HepG2 (cell line): ENCODE data around the gene VMO1. TPM values are rescaled to one million over a fixed set of nuclear protein-coding genes. Genes with fewer than 3 reads are reported as not detected.

ENCODE experiments used
- ATAC-seq: fragments of 200-7000 bp; cut with Tn5 transposase; 3 replicates; pipeline ENCODE4 v1.9.1; 2020; ENCODE audit warnings: mild to moderate bottlenecking, moderate library complexity
- BruUV-seq: library from RNA; stranded (reverse); fragments of 400-500 nt; replicated peaks from 2 replicates; lab custom pipeline; 2021; lab: Mats Ljungman, UMichigan
- CTCF ChIA-PET: fragments of 300-600 bp; formaldehyde crosslinking; extraction: SDS; loops from one replicate; lab custom pipeline; 2021; ENCODE audit warnings: low total read pairs, inconsistent platforms, low intra/inter-chr PET ratio; lab: Yijun Ruan, JAX
- POLR2A ChIA-PET: fragments of 350-600 bp; sonication (Branson Sonifier 250); formaldehyde crosslinking; loops from one replicate; lab custom pipeline; 2020; ENCODE audit warnings: antibody characterized with exemption, inconsistent platforms; lab: Yijun Ruan, JAX
- DNase-seq: peaks from one replicate; pipeline ENCODE4 v3.0.0-alpha.2; 2015; ENCODE audit warnings: low spot score
- FAIRE-seq: peaks from 3 replicates; lab custom pipeline; 2011; peaks lifted over from hg19 to GRCh38; lab: Jason Lieb, UNC
- H2AFZ ChIP-seq: one replicate; pipeline ENCODE4 v1.6.1; 2011; ENCODE audit warnings: low read length, inconsistent platforms
- H3K27ac ChIP-seq: fragments of 300-600 bp; 3 replicates; pipeline ENCODE4 v1.8.0; 2011; ENCODE audit warnings: mixed run types, mild to moderate bottlenecking, mixed read lengths, low read length, inconsistent platforms; ENCODE audit not compliant: insufficient read depth; ENCODE audit errors: extremely low read length
- H3K27me3 ChIP-seq, 2 experiments: fragments of 200-600 bp in 1 of 2; 2 replicates in 1 of 2; 3 replicates in 1 of 2; pipeline versions ENCODE4 v1.6.0 to v1.8.0; 2011; ENCODE audit warnings: low read length in 2 of 2, mild to moderate bottlenecking in 2 of 2, moderate library complexity in 2 of 2, inconsistent platforms in 1 of 2; ENCODE audit not compliant: insufficient read depth in 2 of 2, control insufficient read depth in 1 of 2
- H3K36me3 ChIP-seq, 2 experiments: fragments of 200-600 bp in 1 of 2; replicated peaks in 1 of 2; 2 replicates in 1 of 2; 3 replicates in 1 of 2; pipeline versions ENCODE4 v1.5.1 to v1.8.0; 2011; ENCODE audit warnings: low read length in 2 of 2, inconsistent platforms in 1 of 2; ENCODE audit not compliant: insufficient read depth in 2 of 2, control insufficient read depth in 1 of 2
- H3K4me1 ChIP-seq: 2 replicates; pipeline ENCODE4 v1.5.1; 2012; ENCODE audit warnings: low read length, inconsistent platforms; ENCODE audit not compliant: insufficient read depth
- H3K4me2 ChIP-seq: 2 replicates; pipeline ENCODE4 v1.6.0; 2011; ENCODE audit warnings: low read depth, low read length, inconsistent platforms
- H3K4me3 ChIP-seq, 3 experiments: fragments of 200-600 bp in 1 of 3; sonication (generic), shearing (Covaris generic) in 1 of 3; replicated peaks in 1 of 3; 2 replicates each; pipeline ENCODE4 v1.5.1; 2011 to 2016; ENCODE audit warnings: low read length in 3 of 3, inconsistent platforms in 2 of 3, low read depth in 2 of 3, mild to moderate bottlenecking in 2 of 3, control low read depth in 1 of 3, mixed read lengths in 1 of 3; ENCODE audit not compliant: insufficient read depth in 1 of 3
- H3K79me2 ChIP-seq: one replicate; pipeline ENCODE4 v1.6.1; 2011; ENCODE audit warnings: low read length, inconsistent platforms; ENCODE audit not compliant: insufficient read depth
- H3K9ac ChIP-seq: 2 replicates; pipeline ENCODE4 v1.6.0; 2011; ENCODE audit warnings: mild to moderate bottlenecking, low read depth, low read length, inconsistent platforms; ENCODE audit not compliant: insufficient read depth
- H3K9me3 ChIP-seq: 2 replicates; pipeline ENCODE4 v1.5.1; 2012; ENCODE audit warnings: mild to moderate bottlenecking, low read length
- H4K20me1 ChIP-seq: 2 replicates; pipeline ENCODE4 v1.6.0; 2011; ENCODE audit warnings: inconsistent platforms, mild to moderate bottlenecking, low read length, moderate library complexity; ENCODE audit not compliant: insufficient read depth
- CCDC6 ChIP-seq: sonication (generic); formaldehyde crosslinking; IDR thresholded peaks from 2 replicates; pipeline ENCODE4 v1.8.1; 2022; ENCODE audit warnings: mild to moderate bottlenecking, missing genetic modification reagents, moderate library complexity
- CHD4 ChIP-seq: fragments of 200-600 bp; sonication (generic); IDR thresholded peaks from 2 replicates; pipeline ENCODE4 v1.7.0; 2017; ENCODE audit warnings: mild to moderate bottlenecking, low read length, borderline replicate concordance
- EZH2 ChIP-seq: conservative IDR thresholded peaks from 2 replicates; pipeline ENCODE4 v1.6.1; 2012; ENCODE audit warnings: mild to moderate bottlenecking, low read depth, low read length, moderate library complexity
- FOXP1 ChIP-seq, 2 experiments: fragments of 450-650 bp in 1 of 2; IDR thresholded peaks; 2 replicates each; pipeline ENCODE4 v1.6.1; 2017 to 2018; ENCODE audit warnings: antibody characterized with exemption in 1 of 2
- HNRNPL ChIP-seq: fragments of 200-400 bp; formaldehyde crosslinking; IDR thresholded peaks from 2 replicates; pipeline ENCODE4 v1.6.1; 2017; ENCODE audit warnings: mild to moderate bottlenecking, low read depth, low read length
- NRL ChIP-seq: sonication (generic); formaldehyde crosslinking; IDR thresholded peaks from 2 replicates; pipeline ENCODE4 v1.5.0; 2020; ENCODE audit warnings: missing genetic modification reagents, mild to moderate bottlenecking, moderate library complexity, borderline replicate concordance
- POLR2AphosphoS5 ChIP-seq: IDR thresholded peaks from 2 replicates; pipeline ENCODE4 v1.6.1; 2012; ENCODE audit warnings: low read depth, low read length
- RFXANK ChIP-seq: IDR thresholded peaks from 2 replicates; pipeline ENCODE4 v1.6.1; 2016
- SAFB2 ChIP-seq: sonication (generic); formaldehyde crosslinking; IDR thresholded peaks from 2 replicates; pipeline ENCODE4 v1.5.1; 2020; ENCODE audit warnings: missing genetic modification reagents, low read depth, mild to moderate bottlenecking, borderline replicate concordance
- SRY ChIP-seq: sonication (generic); formaldehyde crosslinking; IDR thresholded peaks from 2 replicates; pipeline ENCODE4 v1.8.0; 2022; ENCODE audit warnings: mild to moderate bottlenecking, missing genetic modification reagents
- TEAD3 ChIP-seq: optimal IDR thresholded peaks from 2 replicates; pipeline ENCODE3; 2016; ENCODE audit warnings: borderline replicate concordance
- ZKSCAN8 ChIP-seq: IDR thresholded peaks from 2 replicates; pipeline ENCODE4 v1.6.1; 2016; ENCODE audit warnings: borderline replicate concordance, missing genetic modification reagents, missing compliant biosample characterization
- ZNF263 ChIP-seq: sonication (generic); formaldehyde crosslinking; IDR thresholded peaks from 2 replicates; pipeline ENCODE4 v1.4.0; 2020; ENCODE audit warnings: missing genetic modification reagents
- ZNF292 ChIP-seq: sonication (generic); formaldehyde crosslinking; IDR thresholded peaks from 2 replicates; pipeline ENCODE4 v1.8.1; 2022; ENCODE audit warnings: mild to moderate bottlenecking, low read depth, missing genetic modification reagents, borderline replicate concordance
- ZNF335 ChIP-seq: sonication (generic); formaldehyde crosslinking; IDR thresholded peaks from 2 replicates; pipeline ENCODE4 v1.4.0; 2020; ENCODE audit warnings: missing genetic modification reagents
- ZNF891 ChIP-seq: sonication (generic); formaldehyde crosslinking; IDR thresholded peaks from 2 replicates; pipeline ENCODE4 v1.5.0; 2020; ENCODE audit warnings: mild to moderate bottlenecking, missing genetic modification reagents
- ZSCAN9 ChIP-seq: IDR thresholded peaks from 2 replicates; pipeline ENCODE4 v1.6.1; 2016; ENCODE audit warnings: borderline replicate concordance
- ZZZ3 ChIP-seq: sonication (generic); formaldehyde crosslinking; IDR thresholded peaks from 2 replicates; pipeline ENCODE4 v1.4.0; 2020; ENCODE audit warnings: missing genetic modification reagents, mild to moderate bottlenecking, borderline replicate concordance
- WGBS: methylation state at CpG from one replicate; pipeline ENCODE4 v1.1.6; 2017; ENCODE audit warnings: low lambda C conversion rate; 5-methylcytosine and 5-hydroxymethylcytosine counted together
- in situ Hi-C: cut with HindIII; loops from 2 replicates; pipeline ENCODE4 v1.10.0; 2017; ENCODE audit warnings: low pct_unique_long_range_greater_than_20kb; ENCODE audit not compliant: extremely low pct_ligation_motif_present
- intact Hi-C: fragments of 100-400 bp; cut with micrococcal nuclease; formaldehyde crosslinking; loops from one replicate; pipeline ENCODE4 v1.10.0; 2022; ENCODE audit not compliant: unreplicated experiment
- polyA plus RNA-seq, 8 experiments: library from polyadenylated mRNA; depleted of rRNA in 3 of 8; stranded (reverse) in 7 of 8; unstranded in 1 of 8; fragments of >200 nt; fragmentation: Illumina TruSeq in 4 of 8; extraction: Trizol in 4 of 8; gene quantifications; 2 replicates each; pipeline versions ENCODE4 v1.2.1 to v1.2.3, GENCODE V29; 2011 to 2016; ENCODE audit warnings: low read depth in 4 of 8, missing spikeins in 1 of 8, mixed read lengths in 1 of 8; ENCODE audit not compliant: insufficient read depth in 1 of 8
- total RNA-seq, 5 experiments: library from RNA; depleted of rRNA; stranded (reverse); fragments of >200 nt; fragmentation: Illumina TruSeq; extraction: Trizol; gene quantifications; 2 replicates each; pipeline ENCODE4 v1.2.3, GENCODE V29; 2016; ENCODE audit warnings: low read depth in 1 of 5
- TF ChIP-seq, protein P1 (sequence below): sonication (generic); formaldehyde crosslinking; IDR thresholded peaks from 2 replicates; pipeline ENCODE4 v1.5.0; 2020; ENCODE audit warnings: missing genetic modification reagents, mild to moderate bottlenecking, borderline replicate concordance
- TF ChIP-seq, protein P2 (sequence below): sonication (generic); formaldehyde crosslinking; IDR thresholded peaks from 2 replicates; pipeline ENCODE4 v1.4.0; 2020; ENCODE audit warnings: mild to moderate bottlenecking, low read depth, missing genetic modification reagents
- TF ChIP-seq, protein P3 (sequence below): sonication (generic); formaldehyde crosslinking; IDR thresholded peaks from 2 replicates; pipeline ENCODE4 v1.4.0; 2020; ENCODE audit warnings: low read depth, mild to moderate bottlenecking, missing genetic modification reagents

The VMO1 gene
- total and polyA plus RNA-seq, 2 of the 13 experiments (the other 11 are each of a cell fraction or from before 2014, with no cell fraction given), result not detected

DNA sequence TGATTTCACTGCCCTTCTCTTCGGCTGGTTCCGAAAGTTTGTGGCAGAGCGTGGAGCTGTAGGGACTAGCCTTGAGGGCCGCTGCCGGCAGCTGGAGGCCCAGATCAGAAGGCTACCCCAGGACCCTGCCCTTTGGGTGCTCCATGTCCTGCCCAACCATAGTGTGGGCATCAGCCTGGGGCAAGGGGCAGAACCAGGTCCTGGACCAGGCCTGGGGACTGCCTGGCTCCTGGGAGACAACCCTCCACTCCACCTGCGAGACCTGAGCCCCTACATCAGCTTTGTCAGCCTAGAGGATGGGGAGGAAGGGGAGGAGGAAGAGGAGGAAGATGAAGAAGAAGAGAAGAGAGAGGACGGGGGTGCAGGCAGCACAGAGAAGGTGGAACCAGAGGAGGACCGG, 45.6 kb downstream of the VMO1 start:
- BruUV-seq, result TSS peak; percentile 50
- TF ChIP-seq RFXANK (CRISPR knock-in tag), result no peak
- TF ChIP-seq EZH2, result no peak
- TF ChIP-seq TEAD3 (CRISPR knock-in tag), result no peak
- TF ChIP-seq ZZZ3 (CRISPR knock-in tag), result no peak
- TF ChIP-seq HNRNPL, result peak; percentile 69; the same call in 1 of the 2 replicates
- TF ChIP-seq ZNF335, result no peak
- TF ChIP-seq ZKSCAN8 (CRISPR knock-in tag), result no peak
- TF ChIP-seq, protein P1, sequence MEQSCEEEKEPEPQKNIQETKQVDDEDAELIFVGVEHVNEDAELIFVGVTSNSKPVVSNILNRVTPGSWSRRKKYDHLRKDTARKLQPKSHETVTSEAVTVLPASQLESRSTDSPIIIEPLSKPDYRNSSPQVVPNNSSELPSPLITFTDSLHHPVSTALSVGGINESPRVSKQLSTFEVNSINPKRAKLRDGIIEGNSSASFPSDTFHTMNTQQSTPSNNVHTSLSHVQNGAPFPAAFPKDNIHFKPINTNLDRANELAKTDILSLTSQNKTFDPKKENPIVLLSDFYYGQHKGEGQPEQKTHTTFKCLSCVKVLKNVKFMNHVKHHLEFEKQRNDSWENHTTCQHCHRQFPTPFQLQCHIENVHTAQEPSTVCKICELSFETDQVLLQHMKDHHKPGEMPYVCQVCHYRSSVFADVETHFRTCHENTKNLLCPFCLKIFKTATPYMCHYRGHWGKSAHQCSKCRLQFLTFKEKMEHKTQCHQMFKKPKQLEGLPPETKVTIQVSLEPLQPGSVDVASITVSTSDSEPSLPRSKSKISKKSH (CRISPR knock-in tag), result 0 out of 2 replicates have a peak, but pooled peaks have one; percentile 47
- TF ChIP-seq, protein P2, sequence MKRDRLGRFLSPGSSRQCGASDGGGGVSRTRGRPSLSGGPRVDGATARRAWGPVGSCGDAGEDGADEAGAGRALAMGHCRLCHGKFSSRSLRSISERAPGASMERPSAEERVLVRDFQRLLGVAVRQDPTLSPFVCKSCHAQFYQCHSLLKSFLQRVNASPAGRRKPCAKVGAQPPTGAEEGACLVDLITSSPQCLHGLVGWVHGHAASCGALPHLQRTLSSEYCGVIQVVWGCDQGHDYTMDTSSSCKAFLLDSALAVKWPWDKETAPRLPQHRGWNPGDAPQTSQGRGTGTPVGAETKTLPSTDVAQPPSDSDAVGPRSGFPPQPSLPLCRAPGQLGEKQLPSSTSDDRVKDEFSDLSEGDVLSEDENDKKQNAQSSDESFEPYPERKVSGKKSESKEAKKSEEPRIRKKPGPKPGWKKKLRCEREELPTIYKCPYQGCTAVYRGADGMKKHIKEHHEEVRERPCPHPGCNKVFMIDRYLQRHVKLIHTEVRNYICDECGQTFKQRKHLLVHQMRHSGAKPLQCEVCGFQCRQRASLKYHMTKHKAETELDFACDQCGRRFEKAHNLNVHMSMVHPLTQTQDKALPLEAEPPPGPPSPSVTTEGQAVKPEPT (CRISPR knock-in tag), result no peak
- no peak for TF ChIP-seq FOXP1 (IDR thresholded peaks at IDR 0.05)
- no peak for TF ChIP-seq FOXP1 (CRISPR knock-in tag; IDR thresholded peaks at IDR 0.05)
- TF ChIP-seq SRY (CRISPR knock-in tag), result no peak
- no peak for TF ChIP-seq CCDC6 (CRISPR knock-in tag)
- TF ChIP-seq, protein P3, sequence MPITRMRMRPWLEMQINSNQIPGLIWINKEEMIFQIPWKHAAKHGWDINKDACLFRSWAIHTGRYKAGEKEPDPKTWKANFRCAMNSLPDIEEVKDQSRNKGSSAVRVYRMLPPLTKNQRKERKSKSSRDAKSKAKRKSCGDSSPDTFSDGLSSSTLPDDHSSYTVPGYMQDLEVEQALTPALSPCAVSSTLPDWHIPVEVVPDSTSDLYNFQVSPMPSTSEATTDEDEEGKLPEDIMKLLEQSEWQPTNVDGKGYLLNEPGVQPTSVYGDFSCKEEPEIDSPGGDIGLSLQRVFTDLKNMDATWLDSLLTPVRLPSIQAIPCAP, result no peak
- TF ChIP-seq ZNF292 (CRISPR knock-in tag), result no peak
- 0 out of 2 replicates have a peak, but pooled peaks have one; percentile 44 for TF ChIP-seq ZNF891 (CRISPR knock-in tag)
- TF ChIP-seq NRL (CRISPR knock-in tag), result peak; percentile 70; the same call in 1 of the 2 replicates
- TF ChIP-seq ZSCAN9 (CRISPR knock-in tag), result no peak
- no peak for TF ChIP-seq CHD4
- peak; percentile 85 for TF ChIP-seq ZNF263 (CRISPR knock-in tag)
- TF ChIP-seq POLR2AphosphoS5, result no peak
- TF ChIP-seq SAFB2 (CRISPR knock-in tag), result no peak
- CTCF ChIA-PET, result no interaction called here
- Histone ChIP-seq H2AFZ (no peak overlapping the region), H3K4me1 (peaks cover 74% of the 10 kb centered on the region), H4K20me1 (no peaks in the 10 kb centered on the region), H3K27ac (no peak overlapping the region), H3K36me3 (no peaks in the 10 kb centered on the region; a peak in 2 of 5 replicates), H3K4me3 (peak overlapping the region in 2 of 3 experiments; percentile 75 to 88; a peak in 2 of 6 replicates), H3K9ac (no peak overlapping the region), H3K4me2 (peak overlapping the region; percentile 82; the same call in 1 of the 2 replicates), H3K9me3 (no peaks in the 10 kb centered on the region), H3K27me3 (peaks cover 2 to 24% of the 10 kb centered on the region in 2 experiments; a peak in 3 of 5 replicates), H3K79me2 (no peaks in the 10 kb centered on the region)
- intact Hi-C loops, result no loop called here
- in situ Hi-C loops, result no loop called here
- no peak for DNase-seq
- peak; percentile 14; the same call in 2 of the 3 replicates for ATAC-seq
- POLR2A ChIA-PET, result interaction anchor here (0.9 to 3.8 kb wide), 4 partner anchors 31 to 47 kb away, joined by 4 to 15 read pairs (median 9); partner anchors contain the start of genes GLTPD2 and TM4SF5
- no peak for FAIRE-seq
- whole genome bisulfite sequencing, result 50% methylated on average over 8 of the region's 8 CpGs
